K562 (cell line): Measurements from ENCODE around the gene SEMA5A. TPM values are rescaled to one million over a fixed set of nuclear protein-coding genes. Genes with fewer than 3 reads are reported as not detected.

Source experiments
- ATAC-seq: fragments of 200-7000 bp; cut with Tn5 transposase; 3 replicates; pipeline ENCODE4 v1.9.1; 2020; ENCODE audit warnings: moderate library complexity
- BruUV-seq: library from RNA; stranded (reverse); fragments of 400-500 nt; replicated peaks from 2 replicates; lab custom pipeline; 2021; lab: Mats Ljungman, UMichigan
- CTCF ChIA-PET: fragments of 300-600 bp; formaldehyde crosslinking; extraction: SDS; loops from one replicate; lab custom pipeline; 2021; ENCODE audit warnings: low intra/inter-chr PET ratio; lab: Yijun Ruan, JAX
- POLR2A ChIA-PET: fragments of 300-600, 350-650 bp; sonication (Branson Sonifier 250); formaldehyde crosslinking; extraction: SDS; loops from one replicate; lab custom pipeline; 2021; ENCODE audit warnings: antibody characterized with exemption, inconsistent platforms; lab: Yijun Ruan, JAX
- DNase-seq, 4 experiments: peaks; one replicate each; pipeline versions ENCODE4 v3.0.0 to v3.0.0-alpha.2; 2011 to 2018; ENCODE audit warnings: low spot score in 3 of 4, mixed read lengths in 3 of 4; ENCODE audit errors: extremely low read depth in 1 of 4
- FAIRE-seq: peaks from 2 replicates; lab custom pipeline; 2011; peaks lifted over from hg19 to GRCh38; lab: Jason Lieb, UNC
- H2AFZ ChIP-seq: 2 replicates; pipeline ENCODE4 v1.6.0; 2011; ENCODE audit warnings: low read depth, low read length, control low read depth, inconsistent platforms
- H3K27ac ChIP-seq: fragments of 200-600 bp; 3 replicates; pipeline ENCODE4 v1.8.0; 2011; ENCODE audit warnings: low read depth, mild to moderate bottlenecking, control low read depth, inconsistent platforms, low read length, moderate library complexity, mixed read lengths; ENCODE audit errors: extremely low read depth
- H3K27me3 ChIP-seq, 2 experiments: fragments of 300-600 bp in 1 of 2; 2 replicates in 1 of 2; 3 replicates in 1 of 2; pipeline versions ENCODE4 v1.6.0 to v1.8.0; 2011; ENCODE audit warnings: inconsistent platforms in 2 of 2, low read length in 2 of 2, mild to moderate bottlenecking in 1 of 2, mixed read lengths in 1 of 2, moderate library complexity in 1 of 2; ENCODE audit not compliant: control insufficient read depth in 2 of 2, insufficient read depth in 2 of 2
- H3K36me3 ChIP-seq: fragments of 300-600 bp; 3 replicates; pipeline ENCODE4 v1.8.0; 2011; ENCODE audit warnings: mild to moderate bottlenecking, low read length, inconsistent platforms; ENCODE audit not compliant: control insufficient read depth, insufficient read depth
- H3K4me1 ChIP-seq, 2 experiments: fragments of 200-600 bp in 1 of 2; replicated peaks in 1 of 2; 2 replicates in 1 of 2; 3 replicates in 1 of 2; pipeline versions ENCODE4 v1.5.1 to v1.8.0; 2011; ENCODE audit warnings: inconsistent platforms in 2 of 2, low read length in 2 of 2, mild to moderate bottlenecking in 1 of 2, mixed read lengths in 1 of 2, moderate library complexity in 1 of 2; ENCODE audit not compliant: control insufficient read depth in 2 of 2, insufficient read depth in 2 of 2
- H3K4me2 ChIP-seq: 2 replicates; pipeline ENCODE4 v1.6.1; 2011; ENCODE audit warnings: low read length, control low read depth, inconsistent platforms, mixed read lengths; ENCODE audit not compliant: insufficient read depth
- H3K4me3 ChIP-seq: fragments of 200-600 bp; sonication (generic), shearing (Covaris generic); 2 replicates; pipeline ENCODE4 v1.5.1; 2016; ENCODE audit warnings: control low read depth, inconsistent platforms
- H3K79me2 ChIP-seq: fragments of 200-600 bp; 3 replicates; pipeline ENCODE4 v1.8.0; 2011; ENCODE audit warnings: low read length, inconsistent platforms; ENCODE audit not compliant: control insufficient read depth, insufficient read depth
- H3K9ac ChIP-seq, 2 experiments: 2 replicates each; pipeline versions ENCODE4 v1.6.0 to v1.6.1; 2011; ENCODE audit warnings: low read depth in 2 of 2, low read length in 2 of 2, control low read depth in 1 of 2, inconsistent platforms in 1 of 2, mild to moderate bottlenecking in 1 of 2, mixed read lengths in 1 of 2; ENCODE audit not compliant: insufficient read depth in 1 of 2
- H3K9me1 ChIP-seq: one replicate; pipeline ENCODE4 v1.6.0; 2011; ENCODE audit warnings: inconsistent platforms, mild to moderate bottlenecking, low read length, moderate library complexity; ENCODE audit not compliant: control insufficient read depth, insufficient read depth
- H3K9me3 ChIP-seq: replicated peaks from 2 replicates; pipeline ENCODE4 v1.5.1; 2011; ENCODE audit warnings: low read depth, low read length, inconsistent platforms; ENCODE audit not compliant: control insufficient read depth, insufficient read depth
- H4K20me1 ChIP-seq: replicated peaks from 2 replicates; pipeline ENCODE4 v1.6.1; 2011; ENCODE audit warnings: low read length, inconsistent platforms, mixed read lengths; ENCODE audit not compliant: control insufficient read depth, insufficient read depth
- CBFA2T2 ChIP-seq: fragments of 450-650 bp; conservative IDR thresholded peaks from 2 replicates; pipeline ENCODE4 v1.6.1; 2017; ENCODE audit warnings: mild to moderate bottlenecking
- ESRRA ChIP-seq: fragments of 450-650 bp; IDR thresholded peaks from 2 replicates; pipeline ENCODE4 v1.6.1; 2014; ENCODE audit warnings: low read depth, mild to moderate bottlenecking, moderate library complexity, borderline replicate concordance
- ETV5 ChIP-seq: sonication (generic); formaldehyde crosslinking; IDR thresholded peaks from 2 replicates; pipeline ENCODE4 v1.4.0; 2020; ENCODE audit warnings: low read depth, mild to moderate bottlenecking, missing genetic modification reagents
- EWSR1 ChIP-seq: fragments of 450-650 bp; IDR thresholded peaks from 2 replicates; pipeline ENCODE4 v1.6.1; 2018; ENCODE audit warnings: borderline replicate concordance, mild to moderate bottlenecking, low read depth, moderate library complexity; ENCODE audit not compliant: partially characterized antibody
- GTF2A2 ChIP-seq: IDR thresholded peaks from 2 replicates; pipeline ENCODE4 v1.6.1; 2016; ENCODE audit warnings: mild to moderate bottlenecking, missing genetic modification characterization, missing compliant biosample characterization
- KDM4B ChIP-seq, 2 experiments: fragments of 450-650 bp in 1 of 2; sonication (generic) in 1 of 2; IDR thresholded peaks; 2 replicates each; pipeline ENCODE4 v1.6.1; 2016 to 2017; ENCODE audit warnings: borderline replicate concordance in 2 of 2, antibody characterized with exemption in 1 of 2, low read depth in 1 of 2, mild to moderate bottlenecking in 1 of 2
- NCOA4 ChIP-seq: fragments of 450-650 bp; IDR thresholded peaks from 2 replicates; pipeline ENCODE4 v1.6.1; 2018; ENCODE audit warnings: mild to moderate bottlenecking; ENCODE audit not compliant: partially characterized antibody
- NCOR1 ChIP-seq: fragments of 450-650 bp; IDR thresholded peaks from 2 replicates; pipeline ENCODE4 v1.6.1; 2016; ENCODE audit warnings: mild to moderate bottlenecking, moderate library complexity
- PCBP2 ChIP-seq: fragments of 200-400 bp; formaldehyde crosslinking; IDR thresholded peaks from 2 replicates; pipeline ENCODE4 v1.6.1; 2018; ENCODE audit warnings: low read length, low read depth, mild to moderate bottlenecking, moderate library complexity; ENCODE audit not compliant: poor library complexity, severe bottlenecking
- PRPF4 ChIP-seq: fragments of 200-400 bp; formaldehyde crosslinking; IDR thresholded peaks from one replicate; pipeline ENCODE4 v1.6.1; 2017; ENCODE audit warnings: low read length, low read depth, mild to moderate bottlenecking; ENCODE audit not compliant: insufficient read depth, poor library complexity, severe bottlenecking
- RBM17 ChIP-seq: fragments of 200-400 bp; formaldehyde crosslinking; IDR thresholded peaks from 2 replicates; pipeline ENCODE4 v1.6.1; 2017; ENCODE audit warnings: low read depth, mild to moderate bottlenecking, low read length, borderline replicate concordance
- ZNF239 ChIP-seq: fragments of 250-450 bp; sonication (Bioruptor Pico); IDR thresholded peaks from 2 replicates; pipeline ENCODE4 v1.4.0; 2020; ENCODE audit warnings: mild to moderate bottlenecking
- ZNF311 ChIP-seq: fragments of 250-450 bp; sonication (Bioruptor Pico); IDR thresholded peaks from 2 replicates; pipeline ENCODE4 v1.4.0; 2020; ENCODE audit warnings: mild to moderate bottlenecking, moderate library complexity
- ZZZ3 ChIP-seq: fragments of 450-650 bp; IDR thresholded peaks from 2 replicates; pipeline ENCODE4 v1.6.1; 2016; ENCODE audit warnings: antibody characterized with exemption, mild to moderate bottlenecking, moderate library complexity
- WGBS: fragments of 100-300 bp; shearing (Covaris generic); methylation state at CpG from one replicate; pipeline ENCODE4 v1.1.6; 2016; ENCODE audit warnings: low coverage, mixed read lengths; ENCODE audit not compliant: insufficient coverage; ENCODE audit errors: missing lambda C conversion rate; 5-methylcytosine and 5-hydroxymethylcytosine counted together
- in situ Hi-C: fragments of 300-500 bp; cut with MboI; formaldehyde crosslinking; loops from 4 replicates; pipeline ENCODE4 v1.15.0; 2018; ENCODE audit warnings: inconsistent platforms, mixed read lengths
- intact Hi-C: fragments of 100-400 bp; cut with micrococcal nuclease; formaldehyde crosslinking; loops from 2 replicates; pipeline ENCODE4 v1.14.2; 2022
- polyA plus RNA-seq, 8 experiments: library from polyadenylated mRNA; depleted of rRNA in 4 of 8; stranded (reverse) in 5 of 8; unstranded in 3 of 8; fragments of >200 nt; fragmentation: Nextera tagmentation in 2 of 8; fragmentation: Illumina TruSeq in 1 of 8; extraction: Ambion mirVana in 2 of 8; extraction: Trizol in 1 of 8; gene quantifications; 2 replicates each; pipeline versions ENCODE4 v1.2.1 to v1.2.3, GENCODE V29; 2011 to 2014; ENCODE audit warnings: inconsistent platforms in 1 of 8, missing spikeins in 1 of 8
- total RNA-seq, 7 experiments: library from RNA; depleted of rRNA in 6 of 7; stranded (reverse); fragments of >200 nt in 6 of 7; fragmentation: Illumina TruSeq in 2 of 7; extraction: Trizol in 2 of 7; gene quantifications; 2 replicates each; pipeline versions ENCODE4 v1.2.1 to v1.2.3, GENCODE V29; 2011 to 2021; ENCODE audit warnings: low replicate concordance in 1 of 7
- TF ChIP-seq, protein P1 (sequence below), 2 experiments: fragments of 450-650 bp; conservative IDR thresholded peaks; 2 replicates each; pipeline ENCODE4 v1.6.1; 2017; ENCODE audit warnings: mild to moderate bottlenecking in 2 of 2, moderate library complexity in 2 of 2
- TF ChIP-seq, protein P2 (sequence below): fragments of 450-650 bp; IDR thresholded peaks from 2 replicates; pipeline ENCODE4 v1.6.1; 2018; ENCODE audit not compliant: partially characterized antibody

SEMA5A gene
- total and polyA plus RNA-seq, 9 of the 15 experiments (the other 6 are each of a cell fraction or from before 2014, with no cell fraction given) = 0.02 TPM; not detected in 8

DNA sequence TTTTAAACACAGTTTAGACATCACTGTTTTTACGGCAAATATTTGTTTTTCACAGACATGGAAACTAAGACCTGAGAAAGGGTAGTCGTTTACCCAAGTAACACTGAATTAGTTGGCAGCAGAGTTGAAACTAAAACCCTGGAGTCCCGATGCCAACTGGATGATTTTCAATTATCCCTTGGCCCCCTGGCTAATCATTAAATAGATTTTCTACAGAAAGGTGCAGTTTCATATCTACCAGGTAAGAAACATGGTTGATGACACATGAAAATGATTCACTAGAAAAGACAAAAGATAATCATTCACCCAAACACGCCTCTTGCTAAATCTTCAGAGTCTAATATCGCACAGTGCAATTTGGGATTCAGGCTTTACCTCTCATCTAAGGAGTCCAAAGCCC is 136.9 kb downstream of the SEMA5A start:
- WGBS = 2% methylated on average over 5 of the region's 5 CpGs
- ChIA-PET POLR2A (no interaction called here), CTCF (no interaction called here)
- H3K4me2 ChIP-seq = no peak overlapping the region
- H3K4me3 ChIP-seq = no peak overlapping the region
- H3K27ac ChIP-seq = no peak overlapping the region
- no TSS peak for BruUV-seq
- no peaks in the 10 kb centered on the region for H3K27me3 ChIP-seq
- H4K20me1 ChIP-seq = no peaks in the 10 kb centered on the region
- intact Hi-C loops = no loop called here
- H3K79me2 ChIP-seq = no peaks in the 10 kb centered on the region
- ATAC-seq (no peak), DNase-seq (no peak), FAIRE-seq (no peak)
- in situ Hi-C loops = no loop called here
- H3K9me3 ChIP-seq = no peaks in the 10 kb centered on the region
- H3K9me1 ChIP-seq = no peaks in the 10 kb centered on the region
- TF ChIP-seq CBFA2T2 (no peak), NCOR1 (no peak), EWSR1 (no peak), PRPF4 (no peak), ZNF311 (CRISPR knock-in tag) (no peak), ETV5 (CRISPR knock-in tag) (no peak), RBM17 (no peak), KDM4B (IDR thresholded peaks at IDR 0.05; ENCODE audit: borderline replicate concordance in 2 of 2, low read depth in 1 of 2) (no peak), PCBP2 (no peak), GTF2A2 (tag) (no peak), NCOA4 (no peak), ZNF239 (no peak), ZZZ3 (no peak), ESRRA (no peak)
- TF ChIP-seq, protein P1, sequence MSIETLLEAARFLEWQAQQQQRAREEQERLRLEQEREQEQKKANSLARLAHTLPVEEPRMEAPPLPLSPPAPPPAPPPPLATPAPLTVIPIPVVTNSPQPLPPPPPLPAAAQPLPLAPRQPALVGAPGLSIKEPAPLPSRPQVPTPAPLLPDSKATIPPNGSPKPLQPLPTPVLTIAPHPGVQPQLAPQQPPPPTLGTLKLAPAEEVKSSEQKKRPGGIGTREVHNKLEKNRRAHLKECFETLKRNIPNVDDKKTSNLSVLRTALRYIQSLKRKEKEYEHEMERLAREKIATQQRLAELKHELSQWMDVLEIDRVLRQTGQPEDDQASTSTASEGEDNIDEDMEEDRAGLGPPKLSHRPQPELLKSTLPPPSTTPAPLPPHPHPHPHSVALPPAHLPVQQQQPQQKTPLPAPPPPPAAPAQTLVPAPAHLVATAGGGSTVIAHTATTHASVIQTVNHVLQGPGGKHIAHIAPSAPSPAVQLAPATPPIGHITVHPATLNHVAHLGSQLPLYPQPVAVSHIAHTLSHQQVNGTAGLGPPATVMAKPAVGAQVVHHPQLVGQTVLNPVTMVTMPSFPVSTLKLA (conservative IDR thresholded peaks at IDR 0.05) = no peak
- TF ChIP-seq, protein P2, sequence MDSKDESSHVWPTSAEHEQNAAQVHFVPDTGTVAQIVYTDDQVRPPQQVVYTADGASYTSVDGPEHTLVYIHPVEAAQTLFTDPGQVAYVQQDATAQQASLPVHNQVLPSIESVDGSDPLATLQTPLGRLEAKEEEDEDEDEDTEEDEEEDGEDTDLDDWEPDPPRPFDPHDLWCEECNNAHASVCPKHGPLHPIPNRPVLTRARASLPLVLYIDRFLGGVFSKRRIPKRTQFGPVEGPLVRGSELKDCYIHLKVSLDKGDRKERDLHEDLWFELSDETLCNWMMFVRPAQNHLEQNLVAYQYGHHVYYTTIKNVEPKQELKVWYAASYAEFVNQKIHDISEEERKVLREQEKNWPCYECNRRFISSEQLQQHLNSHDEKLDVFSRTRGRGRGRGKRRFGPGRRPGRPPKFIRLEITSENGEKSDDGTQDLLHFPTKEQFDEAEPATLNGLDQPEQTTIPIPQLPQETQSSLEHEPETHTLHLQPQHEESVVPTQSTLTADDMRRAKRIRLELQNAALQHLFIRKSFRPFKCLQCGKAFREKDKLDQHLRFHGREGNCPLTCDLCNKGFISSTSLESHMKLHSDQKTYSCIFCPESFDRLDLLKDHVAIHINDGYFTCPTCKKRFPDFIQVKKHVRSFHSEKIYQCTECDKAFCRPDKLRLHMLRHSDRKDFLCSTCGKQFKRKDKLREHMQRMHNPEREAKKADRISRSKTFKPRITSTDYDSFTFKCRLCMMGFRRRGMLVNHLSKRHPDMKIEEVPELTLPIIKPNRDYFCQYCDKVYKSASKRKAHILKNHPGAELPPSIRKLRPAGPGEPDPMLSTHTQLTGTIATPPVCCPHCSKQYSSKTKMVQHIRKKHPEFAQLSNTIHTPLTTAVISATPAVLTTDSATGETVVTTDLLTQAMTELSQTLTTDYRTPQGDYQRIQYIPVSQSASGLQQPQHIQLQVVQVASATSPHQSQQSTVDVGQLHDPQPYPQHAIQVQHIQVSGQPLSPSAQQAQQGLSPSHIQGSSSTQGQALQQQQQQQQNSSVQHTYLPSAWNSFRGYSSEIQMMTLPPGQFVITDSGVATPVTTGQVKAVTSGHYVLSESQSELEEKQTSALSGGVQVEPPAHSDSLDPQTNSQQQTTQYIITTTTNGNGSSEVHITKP = no peak
- no peaks in the 10 kb centered on the region for H3K36me3 ChIP-seq
- no peak overlapping the region for H3K9ac ChIP-seq
- no peaks in the 10 kb centered on the region for H3K4me1 ChIP-seq
- no peak overlapping the region for H2AFZ ChIP-seq
